ENCODE data around the gene FMNL2. TPM values are rescaled to one million over a fixed set of nuclear protein-coding genes. Genes with fewer than 3 reads are reported as not detected.

FMNL2 gene
- total RNA-seq, 2 experiments from 2014 or later: 0.57 to 0.93 TPM

DNA sequence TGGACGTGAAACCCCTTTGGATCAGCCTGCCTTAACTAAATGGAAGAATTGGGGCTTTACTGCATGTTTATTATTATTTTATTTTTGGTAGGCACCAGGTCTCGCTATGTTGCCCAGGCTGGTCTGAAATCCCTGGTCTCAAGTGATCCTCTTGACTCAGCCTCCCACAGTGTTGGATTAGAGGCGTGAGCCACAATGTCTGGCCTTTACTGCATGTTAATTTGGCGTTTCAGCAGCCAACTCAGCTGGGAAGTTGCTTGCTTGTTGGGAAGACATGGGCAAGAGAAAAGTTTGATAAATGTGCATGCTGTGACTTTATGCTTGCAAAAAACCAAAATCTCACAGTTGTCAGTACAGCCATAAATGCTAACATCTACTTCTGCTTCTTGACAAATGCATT is 105.1 kb downstream of the FMNL2 start:
- CTCF ChIA-PET: no interaction called here
- POLR2A ChIA-PET: no interaction called here

DNA sequence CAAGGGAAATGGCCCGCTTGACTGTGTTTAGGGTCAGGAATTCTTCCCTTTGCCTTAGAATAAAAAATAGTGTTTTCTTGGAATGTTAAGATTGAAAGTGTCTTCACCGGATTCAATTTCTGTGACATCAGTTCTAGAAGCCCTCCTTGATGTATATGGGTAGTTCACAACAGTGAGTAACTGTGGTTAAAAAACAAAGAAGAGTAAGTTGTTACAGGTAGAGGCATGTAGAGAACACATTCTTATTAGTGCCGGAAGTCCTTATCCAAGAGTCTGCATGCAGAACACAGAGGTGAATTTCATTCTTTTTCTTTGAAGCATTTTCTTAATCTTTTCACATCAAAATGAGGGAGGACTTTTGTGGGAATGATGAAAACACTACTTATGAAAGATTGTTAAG is 105.5 kb downstream of the FMNL2 start:
- ChIA-PET CTCF (no interaction called here), POLR2A (no interaction called here)

DNA sequence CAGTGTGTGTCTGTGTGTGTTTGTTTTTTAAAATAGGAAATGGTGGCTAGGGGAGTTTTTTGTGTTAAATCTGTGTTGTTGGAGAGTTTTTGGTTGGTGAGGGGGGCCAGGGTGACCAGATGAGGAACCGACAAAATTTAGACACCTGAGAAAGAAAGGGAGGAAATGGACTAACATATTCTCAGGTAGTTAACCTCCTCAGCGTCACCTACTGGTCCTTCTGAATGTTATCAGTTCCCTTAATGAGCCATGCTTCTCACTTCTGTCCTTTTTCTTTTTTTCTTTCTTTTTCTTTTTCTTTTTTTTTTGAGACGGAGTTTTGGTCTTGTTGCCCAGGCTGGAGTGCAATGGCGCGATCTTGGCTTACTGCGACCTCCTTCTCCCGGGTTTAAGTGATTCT is 107.0 kb downstream of the FMNL2 start:
- CTCF ChIA-PET: no interaction called here
- POLR2A ChIA-PET: no interaction called here

DNA sequence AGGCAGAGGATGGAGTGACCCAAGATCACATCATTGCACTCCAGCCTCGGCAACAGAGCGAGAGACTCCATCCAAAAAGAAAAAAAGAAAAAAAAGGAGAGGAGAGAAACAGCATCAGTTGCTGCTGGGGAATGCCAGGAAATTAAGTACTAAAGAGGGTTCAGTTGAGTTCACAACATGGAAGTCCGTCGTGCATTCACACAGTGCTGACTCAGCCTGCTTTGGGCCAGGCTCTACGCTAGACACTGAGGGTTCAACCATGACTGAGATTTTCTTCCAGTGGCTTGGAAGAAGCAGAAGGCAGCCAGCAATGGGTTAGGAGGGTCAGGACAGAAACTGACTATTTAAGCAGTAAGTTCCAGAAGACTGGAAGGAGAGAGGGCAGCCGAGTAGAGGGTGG is 108.8 kb downstream of the FMNL2 start:
- POLR2A ChIA-PET: no interaction called here

DNA sequence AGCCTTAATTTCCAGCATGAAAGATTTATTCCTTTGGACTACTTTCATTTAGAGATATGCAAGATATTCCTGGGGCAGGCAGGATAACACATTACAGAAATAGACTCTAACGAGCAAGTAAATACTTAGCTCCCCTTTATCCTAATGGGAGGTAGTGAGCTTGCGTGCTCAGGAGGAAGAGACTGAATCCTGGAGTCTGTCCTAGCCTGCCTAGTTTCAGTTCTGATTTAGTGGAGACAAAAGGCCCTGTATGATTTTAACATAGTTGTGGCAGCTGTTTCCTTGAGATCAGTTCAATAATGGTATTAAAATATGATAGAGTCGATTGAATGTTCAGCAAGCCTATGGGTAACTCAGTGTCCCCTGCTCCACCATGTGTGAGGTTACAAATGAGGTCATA is 109.5 kb downstream of the FMNL2 start:
- ChIA-PET CTCF (no interaction called here), POLR2A (no interaction called here)

More for the DNA sequence above, 108.8 kb downstream of the FMNL2 start:
- CTCF ChIA-PET: no interaction called here

DNA sequence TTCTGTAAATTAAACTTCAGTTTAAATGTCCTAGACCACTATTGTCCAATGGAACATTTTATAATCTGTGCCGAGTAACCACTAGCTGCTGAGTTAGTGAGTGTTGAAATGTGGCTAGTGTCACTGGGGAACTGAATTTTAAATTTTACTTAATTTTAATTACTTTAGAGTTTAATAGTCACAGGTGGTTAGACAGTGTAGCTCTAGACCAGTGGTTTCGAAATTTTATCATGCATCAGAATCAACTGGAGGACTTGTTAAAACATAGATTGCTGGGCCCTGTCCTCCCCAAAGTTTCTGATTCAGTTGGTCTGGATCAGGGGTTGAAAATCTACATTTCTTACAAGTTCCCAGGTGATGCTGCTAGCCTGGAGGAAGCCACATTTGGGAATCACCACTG is 110.4 kb downstream of the FMNL2 start:
- ChIA-PET POLR2A (no interaction called here), CTCF (no interaction called here)

DNA sequence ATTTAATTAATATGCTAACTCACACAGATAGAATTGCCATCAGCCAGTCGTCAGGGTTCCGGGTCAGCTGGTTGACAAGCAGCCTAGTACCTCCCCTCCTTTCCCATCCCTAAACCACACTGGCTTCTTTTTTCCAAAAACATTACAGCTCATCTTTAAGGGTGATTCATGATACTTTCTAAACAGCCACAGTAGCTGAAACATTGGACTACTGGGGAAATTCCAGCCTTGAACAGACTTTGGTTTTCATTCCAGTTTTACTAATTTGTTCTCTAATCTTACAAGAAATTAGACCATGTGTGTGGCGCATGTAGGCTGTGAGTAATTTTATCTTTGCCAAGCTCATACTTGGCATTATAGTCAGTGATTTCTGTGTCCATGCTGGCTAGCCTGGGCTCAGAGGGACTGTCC is 110.8 kb downstream of the FMNL2 start:
- ChIA-PET CTCF (no interaction called here), POLR2A (no interaction called here)

DNA sequence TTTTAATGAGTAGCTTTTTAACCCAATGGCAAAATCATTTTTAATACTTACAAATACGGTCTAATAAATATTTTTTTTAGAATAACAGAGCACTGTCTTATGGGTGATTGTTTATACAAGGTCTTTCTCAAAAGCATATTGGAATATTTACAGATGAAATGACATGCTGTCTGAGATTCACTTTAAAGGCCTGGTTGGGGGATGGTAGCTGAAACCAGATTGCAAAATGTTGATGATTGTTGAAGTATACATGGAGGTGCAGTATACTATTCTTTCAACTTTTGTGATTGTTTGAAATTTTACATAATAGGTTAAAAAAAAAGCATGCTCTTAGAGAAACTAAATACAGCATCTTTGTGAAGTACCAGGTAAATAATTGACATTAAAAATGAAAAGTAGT is 111.2 kb downstream of the FMNL2 start:
- POLR2A ChIA-PET: no interaction called here

DNA sequence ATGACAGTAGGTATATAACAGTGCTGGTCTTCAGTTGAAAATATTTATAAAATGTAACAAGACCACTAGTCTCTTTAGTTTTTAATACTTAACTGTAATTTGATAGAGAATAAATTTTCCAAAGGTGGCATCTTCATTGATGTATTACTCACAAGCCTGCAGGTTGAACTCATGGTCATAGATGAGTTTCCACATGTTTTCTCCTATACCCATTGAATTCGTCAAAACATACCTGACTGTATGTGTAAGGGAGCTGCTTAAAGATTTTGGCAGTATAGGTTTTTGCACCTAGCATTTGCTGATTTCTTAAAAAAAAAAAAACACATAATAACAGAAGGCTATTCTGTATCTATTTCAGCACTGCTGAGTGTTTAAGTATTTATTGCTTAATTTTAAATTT is 112.9 kb downstream of the FMNL2 start:
- CTCF ChIA-PET: no interaction called here

More for the DNA sequence above, 111.2 kb downstream of the FMNL2 start:
- CTCF ChIA-PET: no interaction called here

DNA sequence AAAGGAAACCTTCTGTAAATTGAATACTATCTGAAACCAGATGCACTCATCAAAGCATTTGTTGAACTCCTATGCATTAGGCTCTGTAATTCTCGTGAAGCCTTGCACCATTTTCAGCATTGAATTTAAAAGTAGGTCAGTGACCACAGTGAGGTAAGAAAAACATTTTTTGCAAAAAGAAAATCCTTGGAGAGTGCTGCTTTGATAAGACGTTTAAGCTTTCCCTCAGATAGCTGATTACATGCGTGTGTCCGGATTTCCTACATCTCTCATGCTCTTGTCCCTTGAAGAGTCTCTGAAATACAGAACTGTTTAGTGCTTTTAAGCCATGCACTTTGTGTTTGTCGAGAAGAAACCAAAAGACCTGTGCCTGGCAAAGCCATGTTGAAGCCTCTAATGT is 113.6 kb downstream of the FMNL2 start:
- CTCF ChIA-PET: no interaction called here

More for the DNA sequence above, 112.9 kb downstream of the FMNL2 start:
- POLR2A ChIA-PET: no interaction called here

DNA sequence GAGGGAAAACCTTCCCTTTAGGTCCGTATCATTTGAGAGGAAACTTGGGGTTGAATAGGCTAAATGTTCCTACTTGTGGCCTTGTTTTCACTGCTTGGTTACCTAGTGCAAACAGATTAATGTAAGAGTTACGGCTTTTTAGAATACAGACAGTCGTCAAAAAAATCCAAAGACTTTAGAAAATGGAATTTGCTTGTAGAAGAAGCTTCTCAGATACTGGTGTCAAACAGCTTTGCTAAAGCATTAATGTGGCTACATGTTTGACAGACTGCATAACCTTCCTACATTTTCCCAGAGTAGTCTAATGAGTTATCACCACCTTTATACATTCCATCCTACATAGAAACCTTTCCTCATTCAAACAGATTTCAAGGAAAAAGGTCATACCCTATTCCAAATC is 114.6 kb downstream of the FMNL2 start:
- CTCF ChIA-PET: no interaction called here
- POLR2A ChIA-PET: no interaction called here

More for the DNA sequence above, 113.6 kb downstream of the FMNL2 start:
- POLR2A ChIA-PET: no interaction called here

DNA sequence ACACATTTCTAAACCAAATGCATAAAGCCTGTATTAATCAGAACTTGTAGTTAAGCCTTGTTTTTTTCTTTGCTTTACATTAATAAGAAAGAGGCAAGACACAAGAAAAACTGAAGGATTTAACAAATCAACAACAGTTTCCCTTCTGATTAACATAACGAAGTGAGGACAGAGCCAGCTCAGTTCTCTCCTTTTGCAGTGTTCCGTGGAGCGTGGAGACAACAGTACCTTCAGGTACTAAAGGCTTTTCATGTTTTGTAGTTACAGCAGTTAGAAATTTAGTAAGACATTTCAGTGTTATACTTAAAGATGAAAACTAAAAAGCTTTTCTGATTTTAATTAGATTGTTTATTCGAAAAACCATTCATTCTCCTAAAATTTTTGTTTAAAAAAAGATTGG is 115.2 kb downstream of the FMNL2 start:
- ChIA-PET POLR2A (no interaction called here), CTCF (no interaction called here)

DNA sequence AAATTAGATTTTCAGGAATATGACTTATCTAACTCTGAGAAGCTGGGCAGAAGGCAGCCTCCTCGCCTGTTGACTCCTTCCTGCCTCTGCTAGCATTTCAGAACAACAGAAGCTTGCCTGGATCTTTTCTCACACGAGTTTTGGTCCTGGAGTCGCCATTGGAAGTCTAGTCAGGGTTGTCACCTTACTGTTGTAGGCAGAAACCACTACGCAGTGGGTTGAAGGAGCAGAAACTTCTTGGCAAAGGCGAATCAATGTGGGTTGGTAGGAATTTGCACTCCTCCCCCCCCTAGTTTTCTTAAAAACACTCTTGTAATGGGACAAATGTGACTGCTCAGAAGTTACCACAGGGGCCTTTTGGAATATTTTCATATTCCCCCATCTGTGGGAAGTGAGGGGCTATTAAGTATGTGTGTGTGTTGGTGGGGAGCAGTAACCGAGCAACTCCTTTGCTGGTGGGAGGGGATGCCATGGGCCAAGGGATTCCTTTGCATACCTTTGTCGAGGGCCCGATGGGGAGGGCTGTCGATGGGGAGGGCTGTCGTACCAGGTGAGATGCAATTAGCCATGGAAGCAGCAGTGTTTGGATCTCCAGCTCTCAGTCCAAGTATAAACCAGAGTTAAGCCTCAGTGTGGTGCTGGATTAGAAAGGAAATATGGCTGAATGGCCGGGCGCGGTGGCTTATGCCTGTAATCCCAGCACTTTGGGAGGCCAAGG is 117.4 kb downstream of the FMNL2 start:
- CTCF ChIA-PET: no interaction called here
- POLR2A ChIA-PET: no interaction called here

DNA sequence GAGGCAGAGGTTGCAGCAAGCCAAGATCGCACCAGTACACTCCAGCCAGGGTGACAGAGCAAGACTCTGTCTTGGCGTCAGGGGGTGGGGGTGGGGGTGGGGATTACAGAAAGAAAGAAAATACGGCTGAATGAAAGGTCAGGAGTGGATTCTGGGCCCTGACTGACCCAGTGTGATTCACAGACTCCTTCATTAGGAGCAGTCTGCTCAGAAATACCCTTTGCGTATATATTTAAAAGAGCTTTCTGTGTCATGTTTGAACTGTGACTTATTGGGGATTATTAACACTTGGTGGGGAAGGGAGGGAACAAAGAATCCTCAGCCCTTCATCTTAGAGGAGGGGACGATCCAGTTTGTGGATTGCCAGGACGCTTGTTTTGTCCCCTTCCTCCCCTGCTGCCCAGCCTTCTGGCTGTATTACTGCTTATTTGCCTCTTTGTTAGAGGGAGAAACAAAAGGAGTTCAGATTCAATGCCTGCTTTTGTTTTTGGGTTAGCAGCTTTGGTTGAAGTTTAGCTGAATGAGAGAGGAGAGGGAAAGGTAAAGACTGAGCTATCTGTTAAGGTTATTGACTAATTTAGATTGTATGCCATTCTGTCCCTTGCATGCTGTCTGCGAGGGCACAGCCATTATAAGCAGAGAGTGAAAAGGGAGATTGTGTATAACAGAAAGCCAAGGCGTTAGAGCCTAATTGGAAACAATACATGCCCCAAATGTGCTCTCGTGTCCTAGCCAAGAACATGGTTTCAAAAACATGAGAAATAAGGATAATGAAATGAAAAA is 118.3 kb downstream of the FMNL2 start:
- POLR2A ChIA-PET: no interaction called here
- CTCF ChIA-PET: no interaction called here

DNA sequence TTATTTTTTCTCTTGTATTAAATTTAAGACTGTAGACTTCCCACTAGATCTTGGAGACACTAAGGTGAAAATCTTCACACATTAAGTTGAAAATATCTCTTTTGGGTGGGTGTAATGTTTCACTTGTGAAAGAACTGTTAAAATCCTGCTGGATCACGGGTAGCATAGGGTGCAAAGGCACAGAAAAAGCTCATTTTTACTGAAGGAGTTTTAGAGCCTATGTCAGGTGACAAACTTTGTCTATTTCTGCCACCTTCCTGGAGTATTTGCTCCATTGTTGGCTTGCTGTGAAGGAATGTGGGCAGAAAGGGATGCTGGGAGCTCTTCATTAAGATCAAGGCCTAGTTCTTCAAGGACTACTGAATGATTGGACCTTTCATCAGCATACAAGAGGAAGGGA is 119.4 kb downstream of the FMNL2 start:
- CTCF ChIA-PET: no interaction called here
- POLR2A ChIA-PET: no interaction called here

DNA sequence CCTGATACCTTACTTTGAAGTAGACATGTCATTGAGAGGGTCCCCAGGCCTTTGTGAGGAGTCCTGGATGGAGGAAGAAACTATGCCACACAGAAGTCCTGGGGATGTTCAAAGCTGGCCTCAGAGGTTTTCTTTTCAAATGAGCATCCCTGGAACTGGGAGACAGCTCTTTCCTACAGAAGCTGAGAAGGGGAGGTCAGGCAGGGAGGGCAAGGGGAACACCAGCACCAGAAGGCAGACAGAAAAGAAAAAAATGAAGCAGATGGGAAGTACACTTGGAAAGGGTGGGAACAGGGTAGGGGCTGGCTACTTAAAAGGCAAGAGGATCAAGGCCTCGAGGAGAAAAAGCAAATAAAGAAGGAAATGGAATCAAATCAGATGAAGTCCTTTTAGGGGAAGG is 120.0 kb downstream of the FMNL2 start:
- CTCF ChIA-PET: no interaction called here
- POLR2A ChIA-PET: no interaction called here

DNA sequence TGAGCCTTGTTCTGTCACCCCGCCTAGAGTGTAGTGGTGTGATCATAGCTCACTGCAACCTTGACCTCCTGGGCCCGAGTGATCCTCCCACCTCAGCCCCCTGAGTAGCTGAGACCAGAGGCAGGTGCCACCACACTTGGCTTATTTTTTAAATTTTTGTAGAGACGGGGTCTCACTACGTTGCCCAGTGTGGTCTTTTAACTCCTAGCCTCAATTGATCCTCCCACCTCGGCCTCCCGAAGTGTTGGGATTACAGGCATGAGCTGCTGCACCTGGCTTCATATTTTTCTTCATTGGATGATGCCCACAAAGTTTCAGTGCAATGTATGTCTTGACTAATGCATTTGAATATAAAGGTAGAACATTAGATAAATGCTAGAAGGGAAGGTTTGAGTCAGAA is 120.8 kb downstream of the FMNL2 start:
- ChIA-PET POLR2A (no interaction called here), CTCF (no interaction called here)

DNA sequence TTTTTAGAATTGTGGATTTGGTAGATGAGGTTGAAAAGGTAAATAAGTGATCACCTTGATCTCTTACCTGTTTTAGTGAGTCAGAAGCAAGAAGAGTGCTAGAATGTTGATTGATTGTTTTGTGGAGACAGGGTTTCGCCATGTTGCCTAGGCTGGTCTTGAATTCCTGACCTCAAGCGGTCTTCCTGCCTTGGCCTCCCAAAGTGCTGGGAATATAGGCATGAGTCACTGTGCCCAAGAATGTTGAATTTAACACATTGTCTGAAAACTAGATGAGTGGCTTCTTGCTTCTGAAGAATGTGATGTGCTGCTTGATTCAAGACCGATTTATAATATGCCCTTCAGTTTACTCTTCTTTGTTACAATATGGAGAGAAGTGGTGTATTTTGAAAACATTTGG is 121.3 kb downstream of the FMNL2 start:
- CTCF ChIA-PET: no interaction called here
- POLR2A ChIA-PET: no interaction called here

DNA sequence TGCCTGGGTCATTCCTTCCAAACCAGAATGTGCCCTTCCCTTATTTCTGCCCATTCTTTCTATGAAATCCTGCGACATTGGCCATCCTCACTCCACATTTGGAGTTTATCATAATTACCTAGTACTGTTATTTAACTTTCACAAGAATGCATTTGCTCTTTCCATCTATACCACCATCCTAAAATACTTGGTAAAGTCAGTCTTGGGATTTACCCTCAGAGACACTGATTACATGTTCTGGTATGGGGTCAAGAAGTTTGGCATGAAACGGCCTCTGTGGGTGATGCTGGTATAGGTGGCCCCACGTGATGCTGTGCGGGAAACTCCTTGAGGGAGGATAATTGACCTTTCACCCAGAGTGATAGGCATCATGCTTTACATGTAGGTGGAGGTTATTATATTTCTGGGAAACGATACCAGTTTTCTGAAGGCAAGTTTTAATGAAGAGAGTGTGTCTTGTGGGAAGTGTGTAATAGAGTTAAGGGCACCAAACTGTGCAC is 123.5 kb downstream of the FMNL2 start:
- POLR2A ChIA-PET: no interaction called here
- CTCF ChIA-PET: no interaction called here

DNA sequence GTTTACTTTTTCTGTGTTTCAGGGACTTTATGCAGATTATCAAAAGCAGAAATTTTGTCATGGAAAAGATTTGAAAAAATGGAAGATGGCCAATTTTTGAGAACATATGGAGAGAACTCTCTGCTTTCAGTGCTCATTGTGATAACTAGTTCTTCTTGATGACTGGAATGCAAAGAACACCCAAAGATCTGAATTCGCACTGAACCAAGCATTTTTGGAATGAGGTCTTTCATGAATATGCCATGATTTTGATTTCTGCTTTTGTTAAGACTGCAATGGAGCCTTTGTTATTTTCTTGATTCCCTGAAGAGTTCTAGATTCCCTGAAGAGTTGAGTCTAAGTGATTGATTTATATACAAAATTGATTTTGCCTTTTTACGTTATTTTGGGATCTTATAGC is 124.1 kb downstream of the FMNL2 start:
- CTCF ChIA-PET: interaction anchor here (0.7 kb wide), 1 partner anchor 31 kb away, joined by 4 read pairs; no protein-coding TSS in a partner anchor
- POLR2A ChIA-PET: no interaction called here

DNA sequence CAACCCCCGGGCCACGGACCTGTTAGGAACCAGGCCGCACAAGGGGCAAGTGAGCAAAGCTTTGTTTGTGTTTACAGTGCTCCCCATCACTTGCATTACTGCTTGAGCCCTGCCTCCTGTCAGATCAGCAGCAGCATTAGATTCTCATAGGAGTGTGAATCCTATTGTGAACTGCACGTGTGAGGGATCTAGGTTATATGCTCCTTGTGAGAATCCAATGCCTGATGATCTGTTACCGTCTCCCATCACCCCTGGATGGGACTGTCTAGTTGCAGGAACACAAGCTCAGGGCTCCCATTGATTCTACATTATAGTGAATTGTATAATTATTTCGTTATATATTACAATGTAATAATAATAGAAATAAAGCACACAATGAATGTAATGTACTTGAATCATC is 125.6 kb downstream of the FMNL2 start:
- POLR2A ChIA-PET: no interaction called here
- CTCF ChIA-PET: no interaction called here

DNA sequence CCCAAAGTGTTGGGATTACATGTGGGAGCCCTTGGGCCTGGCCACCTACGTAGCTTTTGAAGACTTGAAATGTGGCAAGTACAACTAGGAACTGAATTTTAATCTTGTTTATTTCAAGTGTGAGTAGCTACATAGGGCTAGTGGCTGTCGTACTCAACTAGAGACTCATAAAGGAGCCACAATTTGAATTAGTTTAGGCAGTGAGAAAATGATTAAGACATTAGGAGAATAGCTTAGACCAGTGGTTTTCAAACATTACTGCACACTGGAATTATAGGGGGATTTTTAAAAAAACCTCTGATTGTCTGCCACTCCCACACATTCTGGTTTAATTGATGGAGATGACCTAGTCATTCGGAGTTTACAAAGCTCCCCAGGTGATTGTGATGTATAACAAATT is 127.1 kb downstream of the FMNL2 start:
- POLR2A ChIA-PET: no interaction called here
- CTCF ChIA-PET: no interaction called here
